ENCODE data around the gene KRTAP1-5. TPM values are rescaled to one million over a fixed set of nuclear protein-coding genes. Genes with fewer than 3 reads are reported as not detected.

KRTAP1-5 gene
- total and polyA plus RNA-seq, 2 donors (not counting 3 experiments of a cell fraction or from before 2014, with no cell fraction given) = not detected

DNA sequence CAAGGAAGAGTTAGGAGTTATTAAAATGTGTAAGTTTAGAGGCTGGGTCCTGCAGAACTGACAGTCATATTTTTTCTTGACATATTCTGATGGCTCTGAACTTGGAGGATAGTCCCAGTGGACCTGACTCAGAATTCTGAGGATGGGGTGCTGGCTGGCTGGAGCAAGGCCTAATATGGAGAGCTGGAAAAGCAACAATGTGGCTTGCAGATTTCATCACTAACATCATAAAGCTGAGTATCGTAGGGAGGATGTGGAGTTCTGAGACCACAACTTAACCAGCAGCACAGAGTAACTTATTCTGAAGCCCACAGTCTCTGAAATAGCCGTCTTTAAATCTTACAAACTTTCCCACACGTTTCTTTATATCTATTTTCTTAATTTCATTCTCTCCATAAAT, 2.3 kb downstream of the KRTAP1-5 start:
- H3K4me2 ChIP-seq (ENCODE audit: insufficient read depth, low read length) = no peak overlapping the region
- H3K4me3 ChIP-seq (replicated peaks in 1 of 3; ENCODE audit: insufficient read depth in 1 of 3, low read depth in 1 of 3, low read length in 3 of 3) = no peak overlapping the region
- H3K4me1 ChIP-seq (ENCODE audit: control insufficient read depth, extremely low read depth, insufficient read depth, low read length) = no peaks in the 10 kb centered on the region
- no peak overlapping the region for H2AFZ ChIP-seq (ENCODE audit: low read depth, low read length)
- POLR2A ChIA-PET = no interaction called here
- CTCF ChIA-PET = no interaction called here
- dilution Hi-C loops (cut with MboI; ENCODE audit: extremely low pct_ligation_motif_present, low sequenced_read_pairs) = no loop called here
- no peaks in the 10 kb centered on the region for H3K36me3 ChIP-seq (ENCODE audit: control insufficient read depth in 2 of 2, extremely low read depth in 1 of 2, insufficient read depth in 2 of 2, low read length in 2 of 2)
- peaks cover 0 to 2% of the 10 kb centered on the region in 2 experiments for H3K27me3 ChIP-seq (ENCODE audit: control insufficient read depth in 2 of 2, insufficient read depth in 2 of 2, low read length in 2 of 2)
- H3K9ac ChIP-seq (replicated peaks; ENCODE audit: extremely low read depth, insufficient read depth, low read length) = no peak overlapping the region
- no peaks in the 10 kb centered on the region for H3K79me2 ChIP-seq (ENCODE audit: control insufficient read depth, insufficient read depth, low read length)
- BruUV-seq (replicated peaks) = no TSS peak
- TF ChIP-seq POLR2A (IDR thresholded peaks at IDR 0.05; ENCODE audit: low read depth, low read length) (no peak), MAX (IDR thresholded peaks at IDR 0.05; ENCODE audit: insufficient read depth, insufficient read length) (no peak), JUN (IDR thresholded peaks at IDR 0.05; ENCODE audit: borderline replicate concordance, insufficient read depth, insufficient read length, low read depth) (no peak), MYC (IDR thresholded peaks at IDR 0.05; ENCODE audit: low read depth, low read length) (no peak), GATA2 (IDR thresholded peaks at IDR 0.05; ENCODE audit: insufficient read depth, insufficient read length, low read depth, low read length) (no peak), FOS (IDR thresholded peaks at IDR 0.05; ENCODE audit: borderline replicate concordance, insufficient read depth, low read length) (no peak), POLR2AphosphoS5 (IDR thresholded peaks at IDR 0.05; ENCODE audit: insufficient read depth, low read depth, low read length) (no peak), EZH2 (IDR thresholded peaks at IDR 0.05; ENCODE audit: borderline replicate concordance, low read depth, low read length, severe bottlenecking) (no peak)
- TF ChIP-seq, protein P1, sequence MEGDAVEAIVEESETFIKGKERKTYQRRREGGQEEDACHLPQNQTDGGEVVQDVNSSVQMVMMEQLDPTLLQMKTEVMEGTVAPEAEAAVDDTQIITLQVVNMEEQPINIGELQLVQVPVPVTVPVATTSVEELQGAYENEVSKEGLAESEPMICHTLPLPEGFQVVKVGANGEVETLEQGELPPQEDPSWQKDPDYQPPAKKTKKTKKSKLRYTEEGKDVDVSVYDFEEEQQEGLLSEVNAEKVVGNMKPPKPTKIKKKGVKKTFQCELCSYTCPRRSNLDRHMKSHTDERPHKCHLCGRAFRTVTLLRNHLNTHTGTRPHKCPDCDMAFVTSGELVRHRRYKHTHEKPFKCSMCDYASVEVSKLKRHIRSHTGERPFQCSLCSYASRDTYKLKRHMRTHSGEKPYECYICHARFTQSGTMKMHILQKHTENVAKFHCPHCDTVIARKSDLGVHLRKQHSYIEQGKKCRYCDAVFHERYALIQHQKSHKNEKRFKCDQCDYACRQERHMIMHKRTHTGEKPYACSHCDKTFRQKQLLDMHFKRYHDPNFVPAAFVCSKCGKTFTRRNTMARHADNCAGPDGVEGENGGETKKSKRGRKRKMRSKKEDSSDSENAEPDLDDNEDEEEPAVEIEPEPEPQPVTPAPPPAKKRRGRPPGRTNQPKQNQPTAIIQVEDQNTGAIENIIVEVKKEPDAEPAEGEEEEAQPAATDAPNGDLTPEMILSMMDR (IDR thresholded peaks at IDR 0.05; ENCODE audit: extremely low read depth in 1 of 2, insufficient read depth in 1 of 2, low read depth in 1 of 2, low read length in 2 of 2) = no peak
- no peak for FAIRE-seq
- no peaks in the 10 kb centered on the region for H3K9me1 ChIP-seq (replicated peaks; ENCODE audit: control insufficient read depth, extremely low read depth, insufficient read depth, low read length)
- no peaks in the 10 kb centered on the region for H4K20me1 ChIP-seq (replicated peaks; ENCODE audit: control insufficient read depth, extremely low read depth, insufficient read depth, low read length)
- intact Hi-C loops (cut with micrococcal nuclease) = loop anchor here (10.0 kb wide), 1 partner anchor 750 kb away; no protein-coding TSS in a partner anchor
- H3K27ac ChIP-seq (ENCODE audit: insufficient read depth, low read depth, low read length) = no peak overlapping the region
- no peaks in the 10 kb centered on the region for H3K9me3 ChIP-seq (replicated peaks; ENCODE audit: control insufficient read depth, insufficient read depth, low read length)
- DNase-seq (ENCODE audit: low read depth, low spot score) = no peak

Measured in endothelial cell of umbilical vein (primary cell).